GM12873 (cell line): ENCODE data around the gene SMARCAL1.

Source experiments
- TF ChIP-seq, protein P1 (sequence below): IDR thresholded peaks from 2 replicates; pipeline ENCODE4 v1.5.1; 2012; ENCODE audit warnings: low read depth, mild to moderate bottlenecking, moderate library complexity, low read length, control low read depth; ENCODE audit not compliant: insufficient read depth; ENCODE audit errors: missing control alignments

Gene SMARCAL1

DNA sequence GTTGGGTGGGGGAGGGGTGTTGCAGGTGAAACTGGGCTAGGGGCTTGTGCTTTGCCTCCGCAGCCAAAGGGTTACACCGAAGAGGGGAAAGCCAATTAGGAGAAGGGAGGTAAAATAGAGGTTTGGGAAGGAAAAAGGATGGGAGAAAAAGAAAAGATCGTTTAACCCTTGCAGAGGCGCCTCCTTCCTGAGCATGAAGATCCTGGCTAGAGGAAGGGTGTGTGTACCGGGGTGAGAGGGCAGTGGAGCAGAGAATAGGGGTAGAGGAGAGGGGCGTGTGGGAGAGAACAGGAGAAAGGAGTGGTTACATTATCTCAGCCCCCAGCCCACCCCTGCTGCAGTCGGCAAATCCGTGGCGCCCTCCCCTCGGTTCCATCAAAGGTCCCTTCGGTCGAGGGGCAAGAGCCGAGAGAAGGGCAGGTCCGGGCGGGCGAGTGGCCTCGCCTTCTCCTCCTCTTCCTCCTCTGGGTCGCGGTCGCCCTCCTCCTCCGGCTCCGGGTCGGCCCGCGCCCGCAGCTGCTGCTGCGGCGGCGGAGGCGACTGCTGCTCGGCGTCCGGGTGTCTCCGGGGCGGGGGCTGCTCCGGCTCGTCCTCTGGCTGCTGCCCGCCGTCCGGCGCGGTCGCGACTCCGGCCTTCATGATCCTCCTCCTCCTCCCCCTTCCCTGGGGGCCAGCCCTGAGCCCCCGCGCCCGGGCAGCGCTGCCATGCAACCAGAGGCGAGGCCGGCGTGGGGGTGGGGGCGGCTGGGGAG lies 41.1 kb upstream of the SMARCAL1 start:
- TF ChIP-seq, protein P1, sequence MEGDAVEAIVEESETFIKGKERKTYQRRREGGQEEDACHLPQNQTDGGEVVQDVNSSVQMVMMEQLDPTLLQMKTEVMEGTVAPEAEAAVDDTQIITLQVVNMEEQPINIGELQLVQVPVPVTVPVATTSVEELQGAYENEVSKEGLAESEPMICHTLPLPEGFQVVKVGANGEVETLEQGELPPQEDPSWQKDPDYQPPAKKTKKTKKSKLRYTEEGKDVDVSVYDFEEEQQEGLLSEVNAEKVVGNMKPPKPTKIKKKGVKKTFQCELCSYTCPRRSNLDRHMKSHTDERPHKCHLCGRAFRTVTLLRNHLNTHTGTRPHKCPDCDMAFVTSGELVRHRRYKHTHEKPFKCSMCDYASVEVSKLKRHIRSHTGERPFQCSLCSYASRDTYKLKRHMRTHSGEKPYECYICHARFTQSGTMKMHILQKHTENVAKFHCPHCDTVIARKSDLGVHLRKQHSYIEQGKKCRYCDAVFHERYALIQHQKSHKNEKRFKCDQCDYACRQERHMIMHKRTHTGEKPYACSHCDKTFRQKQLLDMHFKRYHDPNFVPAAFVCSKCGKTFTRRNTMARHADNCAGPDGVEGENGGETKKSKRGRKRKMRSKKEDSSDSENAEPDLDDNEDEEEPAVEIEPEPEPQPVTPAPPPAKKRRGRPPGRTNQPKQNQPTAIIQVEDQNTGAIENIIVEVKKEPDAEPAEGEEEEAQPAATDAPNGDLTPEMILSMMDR: no peak

- TF ChIP-seq, protein P1: no peak
These were observed 40.3 kb upstream of the SMARCAL1 start, which contains the start of gene MARCHF4 for GRCh38 chr2:216371721-216372702. Gene MARCHF4, minus strand, starts transcription at chr2:216372483. Its CDS starts 2,223 bp downstream, at chr2:216370260.

DNA sequence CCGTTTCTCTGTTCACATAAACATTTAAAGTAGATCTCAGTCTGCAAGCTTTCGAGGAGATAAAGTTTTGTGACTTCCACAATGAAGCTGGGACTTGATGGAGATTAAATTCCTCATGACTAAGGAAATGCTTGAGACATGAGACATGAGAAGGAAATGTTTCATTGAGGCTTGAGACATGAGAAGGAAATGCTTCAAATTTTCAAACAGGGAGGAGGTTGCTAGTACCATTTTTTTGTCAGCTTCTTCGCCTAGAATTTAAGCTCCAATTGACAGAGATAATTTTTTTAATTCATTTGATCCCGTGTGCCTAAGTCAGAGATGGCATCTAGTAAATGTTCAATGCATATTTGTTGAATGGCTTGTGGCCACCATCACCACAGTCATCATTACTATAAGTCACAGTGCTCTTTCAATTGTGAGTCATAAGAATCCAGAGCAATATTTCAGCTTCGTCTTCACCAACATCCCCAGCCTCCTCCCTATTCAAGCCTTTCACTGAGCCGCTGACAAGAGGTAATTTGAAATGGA lies 39.5 kb upstream of the SMARCAL1 start:
- TF ChIP-seq, protein P1: no peak

DNA sequence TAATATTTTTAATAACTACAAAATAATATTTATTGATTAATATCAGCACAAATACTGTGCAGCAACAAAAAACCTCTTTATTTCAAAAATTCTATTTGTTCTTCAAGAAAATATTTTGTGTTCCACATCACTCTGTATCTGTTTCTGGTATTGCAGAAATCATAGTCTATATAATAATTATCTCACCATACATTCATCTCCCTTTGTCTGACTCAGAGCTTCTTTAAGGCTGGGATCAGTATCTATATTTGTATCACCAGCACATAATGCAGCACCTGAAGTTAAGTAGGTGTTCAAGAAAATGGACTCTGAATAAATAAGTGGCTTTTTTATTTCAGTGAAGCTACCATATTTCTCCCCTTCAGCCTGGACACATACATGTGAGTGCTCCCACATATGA lies 38.4 kb upstream of the SMARCAL1 start:
- TF ChIP-seq, protein P1: no peak

DNA sequence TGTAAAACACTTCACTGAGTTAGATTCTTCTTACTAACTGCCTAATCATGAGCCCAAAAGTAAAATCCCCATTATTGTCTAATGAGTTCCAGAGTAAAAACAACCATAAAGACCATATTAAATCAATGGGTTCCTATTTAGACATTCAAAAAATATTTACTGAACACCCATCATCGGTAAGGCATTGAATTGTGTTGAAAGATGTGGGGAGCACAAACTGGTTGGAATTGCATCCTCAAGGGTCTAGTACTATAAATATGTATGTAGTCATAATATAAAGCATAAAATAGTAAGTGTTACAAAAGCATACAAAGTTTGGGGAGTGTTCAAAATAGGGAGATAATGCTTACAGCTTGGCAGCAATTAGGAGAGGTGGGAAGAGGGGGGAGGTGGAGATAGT lies 37.0 kb upstream of the SMARCAL1 start:
- TF ChIP-seq, protein P1: no peak

- TF ChIP-seq, protein P1: no peak
These were observed 32.3 kb upstream of the SMARCAL1 start for GRCh38 chr2:216379977-216380376.

DNA sequence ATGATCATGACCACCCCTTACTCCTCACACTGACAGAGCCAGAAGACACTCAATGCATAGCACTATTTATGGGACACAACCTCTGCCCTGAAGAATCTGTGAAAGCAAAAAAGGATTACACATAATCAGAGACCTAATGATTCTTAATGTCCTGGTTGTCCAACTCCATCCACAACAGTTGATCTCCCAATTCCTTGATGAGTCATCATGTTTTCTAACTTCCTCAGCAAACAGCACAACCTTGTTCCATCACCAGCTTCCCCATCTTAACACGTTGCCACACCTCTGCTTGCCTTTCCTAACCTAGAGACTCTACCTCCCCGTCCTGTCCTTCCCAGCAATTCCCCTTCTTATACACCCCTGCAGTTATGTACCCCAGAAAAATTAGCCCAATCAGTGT lies 26.8 kb upstream of the SMARCAL1 start:
- TF ChIP-seq, protein P1: no peak
